GM12878 (cell line): ENCODE data around the gene TBCB. TPM values are rescaled to one million over a fixed set of nuclear protein-coding genes. Genes with fewer than 3 reads are reported as not detected.

Source experiments
- CBFB ChIP-seq: IDR thresholded peaks from 2 replicates; pipeline ENCODE4 v1.6.1; 2016; ENCODE audit warnings: antibody characterized with exemption, low read depth
- EP300 ChIP-seq, 2 experiments: fragments of 150-350 bp in 1 of 2; IDR thresholded peaks; 2 replicates each; pipeline ENCODE4 v1.6.1; 2011 to 2012; ENCODE audit warnings: low read depth in 2 of 2, low read length in 2 of 2, borderline replicate concordance in 1 of 2, improper control_type of control experiment in 1 of 2, inconsistent platforms in 1 of 2; ENCODE audit not compliant: control insufficient read depth in 1 of 2
- JUND ChIP-seq: IDR thresholded peaks from 2 replicates; pipeline ENCODE4 v1.6.1; 2012; ENCODE audit warnings: low read depth, mild to moderate bottlenecking, low read length, improper control_type of control experiment, moderate library complexity
- KAT2A ChIP-seq: conservative IDR thresholded peaks from 2 replicates; pipeline ENCODE4 v1.6.1; 2011; ENCODE audit warnings: low read depth, low read length; ENCODE audit not compliant: control insufficient read depth
- MAX ChIP-seq: IDR thresholded peaks from 2 replicates; pipeline ENCODE4 v1.6.1; 2012; ENCODE audit warnings: low read depth, low read length, improper control_type of control experiment
- MEF2A ChIP-seq: IDR thresholded peaks from 2 replicates; pipeline ENCODE4 v1.6.1; 2011; ENCODE audit warnings: low read depth, mild to moderate bottlenecking, low read length, moderate library complexity; ENCODE audit not compliant: insufficient read depth
- MLLT1 ChIP-seq: fragments of 450-650 bp; IDR thresholded peaks from 2 replicates; pipeline ENCODE4 v1.6.1; 2016; ENCODE audit warnings: mild to moderate bottlenecking
- RELB ChIP-seq: fragments of 450-650 bp; IDR thresholded peaks from 2 replicates; pipeline ENCODE4 v1.6.1; 2017; ENCODE audit warnings: low read depth, mild to moderate bottlenecking, moderate library complexity
- SIN3A ChIP-seq: IDR thresholded peaks from 2 replicates; pipeline ENCODE4 v1.6.1; 2012; ENCODE audit warnings: low read depth, low read length, improper control_type of control experiment
- SUZ12 ChIP-seq: fragments of 200-600 bp; sonication (generic); IDR thresholded peaks from one replicate; pipeline ENCODE4 v1.6.1; 2018; ENCODE audit warnings: antibody characterized with exemption, mild to moderate bottlenecking; ENCODE audit not compliant: unreplicated experiment
- TAF1 ChIP-seq: IDR thresholded peaks from 2 replicates; pipeline ENCODE4 v1.6.1; 2011; ENCODE audit warnings: mild to moderate bottlenecking, low read depth, low read length, borderline replicate concordance
- USF2 ChIP-seq: IDR thresholded peaks from 2 replicates; pipeline ENCODE4 v1.6.1; 2011; ENCODE audit warnings: low read depth, low read length, improper control_type of control experiment, borderline replicate concordance
- ZNF217 ChIP-seq: fragments of 450-650 bp; IDR thresholded peaks from 2 replicates; pipeline ENCODE4 v1.6.1; 2017; ENCODE audit warnings: antibody characterized with exemption, mild to moderate bottlenecking
- polyA plus RNA-seq, 11 experiments: library from polyadenylated mRNA; depleted of rRNA in 4 of 11; unstranded in 6 of 11; stranded (reverse) in 5 of 11; fragments of >200 nt; fragmentation: Nextera tagmentation in 4 of 11; fragmentation: Illumina TruSeq in 1 of 11; extraction: Ambion mirVana in 4 of 11; extraction: Trizol in 1 of 11; gene quantifications; 1 replicate in 1 of 11; 2 replicates in 10 of 11; pipeline versions ENCODE4 v1.2.1 to v1.2.3, GENCODE V29; 2011 to 2016; ENCODE audit warnings: inconsistent platforms in 2 of 11, missing spikeins in 2 of 11, low read depth in 1 of 11
- total RNA-seq, 4 experiments: library from RNA; depleted of rRNA in 3 of 4; stranded (reverse); fragments of >200 nt in 3 of 4; fragmentation: Illumina TruSeq in 1 of 4; extraction: Trizol in 1 of 4; gene quantifications; 2 replicates each; pipeline versions ENCODE4 v1.2.1 to v1.2.3, GENCODE V29; 2013 to 2021
- TF ChIP-seq, protein P1 (sequence below): fragments of 450-650 bp; IDR thresholded peaks from 2 replicates; pipeline ENCODE4 v1.6.1; 2016; ENCODE audit warnings: mild to moderate bottlenecking
- TF ChIP-seq, protein P2 (sequence below): IDR thresholded peaks from 2 replicates; pipeline ENCODE4 v1.6.1; 2011; ENCODE audit warnings: mild to moderate bottlenecking, low read depth, low read length, moderate library complexity; ENCODE audit not compliant: insufficient replicate concordance
- TF ChIP-seq, protein P3 (sequence below): fragments of 450-650 bp; IDR thresholded peaks from 2 replicates; pipeline ENCODE4 v1.6.1; 2018; ENCODE audit warnings: mild to moderate bottlenecking, low read depth, moderate library complexity; ENCODE audit not compliant: partially characterized antibody

TBCB gene
- total and polyA plus RNA-seq, 10 of the 15 experiments (the other 5 are each of a cell fraction or from before 2014, with no cell fraction given): 9.4 to 193 (median 126) TPM

DNA sequence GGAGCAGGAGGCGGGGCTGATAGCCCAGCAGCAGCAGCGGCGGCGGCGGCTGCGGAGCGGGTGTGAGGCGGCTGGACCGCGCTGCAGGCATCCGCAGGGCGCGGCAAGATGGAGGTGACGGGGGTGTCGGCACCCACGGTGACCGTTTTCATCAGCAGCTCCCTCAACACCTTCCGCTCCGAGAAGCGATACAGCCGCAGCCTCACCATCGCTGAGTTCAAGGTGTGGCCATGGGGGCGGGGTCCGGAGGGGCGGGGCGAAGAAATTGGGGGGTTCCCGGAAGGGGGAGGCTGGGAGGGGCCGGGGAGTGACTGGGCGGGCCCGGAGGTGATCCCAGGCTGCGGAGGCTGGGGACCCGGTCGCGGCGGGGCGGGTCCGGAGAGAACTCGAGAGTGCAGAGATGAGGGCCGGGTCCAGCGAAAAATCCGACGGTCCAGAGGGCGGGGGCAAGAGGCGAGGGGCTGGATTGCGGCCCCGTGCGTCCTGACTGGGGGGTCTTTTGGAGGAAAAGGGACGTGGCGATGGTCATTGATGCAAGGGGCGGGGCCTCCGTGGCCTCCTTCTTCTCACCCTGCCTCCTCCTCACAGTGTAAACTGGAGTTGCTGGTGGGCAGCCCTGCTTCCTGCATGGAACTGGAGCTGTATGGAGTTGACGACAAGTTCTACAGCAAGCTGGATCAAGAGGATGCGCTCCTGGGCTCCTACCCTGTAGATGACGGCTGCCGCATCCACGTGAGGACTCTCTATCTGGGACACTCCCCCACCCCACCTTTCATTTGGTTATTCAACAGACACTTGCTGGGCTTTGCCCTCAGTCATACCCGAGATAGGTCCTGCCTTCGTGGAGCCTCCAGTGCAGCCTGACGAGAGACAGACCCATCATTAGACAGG, at the start of gene TBCB (continued):
- TF ChIP-seq MLLT1 (no peak), MAX (no peak), CBFB (no peak), ZNF217 (no peak), RELB (no peak), JUND (no peak), MEF2A (no peak), USF2 (no peak), TAF1 (peak; percentile 84; the same call in 1 of the 2 replicates), EP300 (IDR thresholded peaks at IDR 0.05; ENCODE audit: borderline replicate concordance in 1 of 2, control insufficient read depth in 1 of 2, low read depth in 2 of 2, low read length in 2 of 2) (no peak), SUZ12 (no peak), KAT2A (no peak), SIN3A (no peak)
- TF ChIP-seq, protein P1, sequence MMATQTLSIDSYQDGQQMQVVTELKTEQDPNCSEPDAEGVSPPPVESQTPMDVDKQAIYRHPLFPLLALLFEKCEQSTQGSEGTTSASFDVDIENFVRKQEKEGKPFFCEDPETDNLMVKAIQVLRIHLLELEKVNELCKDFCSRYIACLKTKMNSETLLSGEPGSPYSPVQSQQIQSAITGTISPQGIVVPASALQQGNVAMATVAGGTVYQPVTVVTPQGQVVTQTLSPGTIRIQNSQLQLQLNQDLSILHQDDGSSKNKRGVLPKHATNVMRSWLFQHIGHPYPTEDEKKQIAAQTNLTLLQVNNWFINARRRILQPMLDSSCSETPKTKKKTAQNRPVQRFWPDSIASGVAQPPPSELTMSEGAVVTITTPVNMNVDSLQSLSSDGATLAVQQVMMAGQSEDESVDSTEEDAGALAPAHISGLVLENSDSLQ: no peak
- TF ChIP-seq, protein P2, sequence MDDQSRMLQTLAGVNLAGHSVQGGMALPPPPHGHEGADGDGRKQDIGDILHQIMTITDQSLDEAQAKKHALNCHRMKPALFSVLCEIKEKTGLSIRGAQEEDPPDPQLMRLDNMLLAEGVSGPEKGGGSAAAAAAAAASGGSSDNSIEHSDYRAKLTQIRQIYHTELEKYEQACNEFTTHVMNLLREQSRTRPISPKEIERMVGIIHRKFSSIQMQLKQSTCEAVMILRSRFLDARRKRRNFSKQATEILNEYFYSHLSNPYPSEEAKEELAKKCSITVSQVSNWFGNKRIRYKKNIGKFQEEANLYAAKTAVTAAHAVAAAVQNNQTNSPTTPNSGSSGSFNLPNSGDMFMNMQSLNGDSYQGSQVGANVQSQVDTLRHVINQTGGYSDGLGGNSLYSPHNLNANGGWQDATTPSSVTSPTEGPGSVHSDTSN: no peak
- TF ChIP-seq, protein P3, sequence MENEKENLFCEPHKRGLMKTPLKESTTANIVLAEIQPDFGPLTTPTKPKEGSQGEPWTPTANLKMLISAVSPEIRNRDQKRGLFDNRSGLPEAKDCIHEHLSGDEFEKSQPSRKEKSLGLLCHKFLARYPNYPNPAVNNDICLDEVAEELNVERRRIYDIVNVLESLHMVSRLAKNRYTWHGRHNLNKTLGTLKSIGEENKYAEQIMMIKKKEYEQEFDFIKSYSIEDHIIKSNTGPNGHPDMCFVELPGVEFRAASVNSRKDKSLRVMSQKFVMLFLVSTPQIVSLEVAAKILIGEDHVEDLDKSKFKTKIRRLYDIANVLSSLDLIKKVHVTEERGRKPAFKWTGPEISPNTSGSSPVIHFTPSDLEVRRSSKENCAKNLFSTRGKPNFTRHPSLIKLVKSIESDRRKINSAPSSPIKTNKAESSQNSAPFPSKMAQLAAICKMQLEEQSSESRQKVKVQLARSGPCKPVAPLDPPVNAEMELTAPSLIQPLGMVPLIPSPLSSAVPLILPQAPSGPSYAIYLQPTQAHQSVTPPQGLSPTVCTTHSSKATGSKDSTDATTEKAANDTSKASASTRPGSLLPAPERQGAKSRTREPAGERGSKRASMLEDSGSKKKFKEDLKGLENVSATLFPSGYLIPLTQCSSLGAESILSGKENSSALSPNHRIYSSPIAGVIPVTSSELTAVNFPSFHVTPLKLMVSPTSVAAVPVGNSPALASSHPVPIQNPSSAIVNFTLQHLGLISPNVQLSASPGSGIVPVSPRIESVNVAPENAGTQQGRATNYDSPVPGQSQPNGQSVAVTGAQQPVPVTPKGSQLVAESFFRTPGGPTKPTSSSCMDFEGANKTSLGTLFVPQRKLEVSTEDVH: no peak
